ENCODE measurements around the gene SLC8A2. TPM values are rescaled to one million over a fixed set of nuclear protein-coding genes. Genes with fewer than 3 reads are reported as not detected.

Gene SLC8A2
- total and polyA plus RNA-seq, 2 of the 4 experiments (the other 2 are of a cell fraction) = 0.05 TPM; not detected in 1

DNA sequence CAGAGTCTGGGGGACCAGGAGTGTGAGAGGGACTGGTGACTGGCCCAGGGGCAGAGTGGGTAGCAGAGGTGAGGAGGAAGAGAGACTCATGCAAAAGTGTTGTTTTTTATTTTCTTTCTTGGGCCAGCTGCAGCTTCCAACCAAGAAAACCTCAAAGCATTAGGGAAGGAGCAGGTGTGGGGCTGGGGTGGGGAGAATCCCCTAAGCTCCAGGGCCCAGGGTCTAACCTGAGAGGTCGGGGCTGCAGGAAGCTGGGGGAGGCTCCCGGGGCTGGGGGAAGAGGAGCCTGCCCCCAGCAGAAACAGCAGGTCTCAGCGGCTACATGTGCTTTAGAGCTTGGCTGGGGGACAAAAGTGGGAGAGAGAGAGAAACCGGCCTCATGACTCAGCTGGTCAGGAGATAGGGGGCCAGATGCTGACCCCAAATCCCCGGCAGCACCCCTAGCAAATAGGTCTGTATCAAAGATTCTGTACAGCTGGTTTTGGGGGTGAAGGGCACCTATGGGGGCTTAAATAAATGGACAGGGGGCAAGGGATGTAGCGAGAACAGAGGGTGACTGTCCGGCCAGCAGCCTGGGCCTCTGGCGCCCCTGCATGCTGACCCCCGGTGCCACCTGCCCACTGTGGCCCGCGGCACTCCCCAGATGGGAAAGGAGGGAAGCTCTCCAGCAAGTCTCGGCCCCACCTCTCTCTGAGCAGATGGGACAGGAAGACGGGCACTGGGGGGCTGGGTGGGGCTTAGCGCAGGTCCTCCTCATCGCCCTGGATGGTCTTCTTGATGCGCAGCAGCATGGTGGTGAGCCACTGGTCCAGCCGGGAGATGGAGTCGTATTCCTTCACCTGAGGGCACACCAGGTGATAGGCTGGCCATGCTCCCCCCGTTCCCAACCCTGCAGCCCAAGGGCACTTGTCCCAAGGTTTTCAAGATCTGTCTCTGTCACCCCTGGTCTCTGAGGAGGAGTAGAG, 16.1 kb upstream of the SLC8A2 start:
- Histone ChIP-seq H2AFZ (replicated peaks; ENCODE audit: low read length, poor library complexity) (no peak overlapping the region), H3K23ac (ENCODE audit: low read depth, low read length) (no peak overlapping the region), H2BK120ac (ENCODE audit: low read depth, low read length) (no peak overlapping the region), H3K18ac (ENCODE audit: low read depth, low read length) (no peak overlapping the region), H3K9me3 (ENCODE audit: control insufficient read depth, insufficient read depth, low read length) (no peaks in the 10 kb centered on the region), H3K27me3 (ENCODE audit: control insufficient read depth, insufficient read depth, low read length) (no peaks in the 10 kb centered on the region), H3K27ac (ENCODE audit: insufficient read depth, low read length) (no peak overlapping the region), H4K20me1 (ENCODE audit: insufficient read depth, low read length) (peaks cover 6% of the 10 kb centered on the region; the same call in 1 of the 2 replicates), H3K14ac (replicated peaks; ENCODE audit: low read depth, low read length) (no peak overlapping the region), H2BK15ac (ENCODE audit: low read depth, low read length) (no peak overlapping the region), H3K79me1 (ENCODE audit: low read depth in 1 of 2, low read length in 2 of 2) (peaks cover 0 to 24% of the 10 kb centered on the region in 2 experiments; a peak in 2 of 4 replicates), H3K36me3 (ENCODE audit: control insufficient read depth, insufficient read depth, low read length) (peaks cover 39% of the 10 kb centered on the region), H3K9ac (ENCODE audit: low read depth, low read length) (no peak overlapping the region), H2BK20ac (ENCODE audit: low read depth, low read length) (no peak overlapping the region), H3K56ac (ENCODE audit: extremely low read depth, insufficient read depth, low read length) (no peak overlapping the region), H2AK5ac (ENCODE audit: low read depth, low read length) (no peak overlapping the region), H2AK9ac (replicated peaks; ENCODE audit: low read depth, low read length, poor library complexity) (no peak overlapping the region), H3K4me1 (ENCODE audit: control insufficient read depth, insufficient read depth, low read length) (peaks cover 2% of the 10 kb centered on the region; the same call in 1 of the 2 replicates), H3K4me2 (ENCODE audit: low read depth, low read length) (no peak overlapping the region), H2BK5ac (ENCODE audit: low read depth, low read length, poor library complexity, severe bottlenecking) (no peak overlapping the region), H4K91ac (ENCODE audit: insufficient read depth, low read depth, low read length) (no peak overlapping the region), H3K4me3 (ENCODE audit: insufficient read depth, low read depth, low read length) (no peak overlapping the region), H4K8ac (ENCODE audit: low read depth in 2 of 2, low read length in 2 of 2) (no peak overlapping the region), H3K4ac (ENCODE audit: low read depth, low read length) (no peak overlapping the region), H3K9me1 (ENCODE audit: insufficient read depth, low read length) (peaks cover 6% of the 10 kb centered on the region; the same call in 1 of the 2 replicates), H4K5ac (ENCODE audit: low read depth, low read length) (no peak overlapping the region)
- TSS peak; percentile 68 for BruUV-seq (replicated peaks)
- dilution Hi-C loops (cut with HindIII; ENCODE audit: low sequenced_read_pairs, unreplicated experiment) (no loop called here), intact Hi-C loops (cut with micrococcal nuclease) (no loop called here), in situ Hi-C loops (cut with MboI; ENCODE audit: low sequenced_read_pairs) (no loop called here)
- CTCF ChIA-PET = no interaction called here
- WGBS, 2 experiments (ENCODE audit: extremely low coverage in 2 of 2, insufficient read length in 1 of 2) = 77% methylated on average over 3 of the region's 19 CpGs; no CpG with 5 or more reads in 1 of the 2 experiments
- POLR2A ChIA-PET (ENCODE audit: unreplicated experiment) = interaction anchor here (0.5 to 0.6 kb wide), 2 partner anchors 129 to 137 kb away, joined by 4 to 6 read pairs; no protein-coding TSS in a partner anchor
- DNase-seq (no peak), ATAC-seq (ENCODE audit: low read depth) (no peak)
- TF ChIP-seq POLR2A (IDR thresholded peaks at IDR 0.05; ENCODE audit: low read depth, low read length) (no peak), CEBPB (IDR thresholded peaks at IDR 0.05; ENCODE audit: low read depth, low read length) (no peak), BHLHE40 (IDR thresholded peaks at IDR 0.05; ENCODE audit: low read depth, low read length) (no peak)

All from IMR-90 (cell line).